Measurements from ENCODE around the gene AFF3.

AFF3 gene

GRCh38 chr2:99729104-99730025, 413.0 kb downstream of the AFF3 start:
- no peak for DNase-seq

- no peak for DNase-seq
These were observed 414.2 kb downstream of the AFF3 start for GRCh38 chr2:99728166-99728565.

- no peak for DNase-seq
These were observed 415.2 kb downstream of the AFF3 start for GRCh38 chr2:99727199-99727598.

- DNase-seq, result no peak
These were observed 415.7 kb downstream of the AFF3 start for GRCh38 chr2:99726691-99727090.

GRCh38 chr2:99725820-99726219, 416.6 kb downstream of the AFF3 start:
- no peak for DNase-seq

GRCh38 chr2:99722476-99722875, 419.9 kb downstream of the AFF3 start:
- no peak for DNase-seq

- DNase-seq, result no peak
These were observed 423.3 kb downstream of the AFF3 start for GRCh38 chr2:99719102-99719501.

GRCh38 chr2:99715956-99716355, 426.4 kb downstream of the AFF3 start:
- DNase-seq, result no peak

GRCh38 chr2:99714349-99714748, 428.0 kb downstream of the AFF3 start:
- DNase-seq, result no peak

- DNase-seq, result no peak
These were observed 431.2 kb downstream of the AFF3 start for GRCh38 chr2:99711144-99711543.

- DNase-seq, result no peak
These were observed 431.7 kb downstream of the AFF3 start for GRCh38 chr2:99710721-99711120.

GRCh38 chr2:99709229-99709628, 433.2 kb downstream of the AFF3 start:
- DNase-seq, result no peak

- no peak for DNase-seq
These were observed 434.2 kb downstream of the AFF3 start for GRCh38 chr2:99708231-99708630.

- no peak for DNase-seq
These were observed 434.8 kb downstream of the AFF3 start for GRCh38 chr2:99707592-99707991.

- DNase-seq, result no peak
These were observed 435.7 kb downstream of the AFF3 start for GRCh38 chr2:99706735-99707134.

GRCh38 chr2:99701503-99701902, 440.9 kb downstream of the AFF3 start:
- no peak for DNase-seq

GRCh38 chr2:99700482-99701398, 441.6 kb downstream of the AFF3 start:
- DNase-seq, result no peak

- DNase-seq, result no peak
These were observed 443.5 kb downstream of the AFF3 start for GRCh38 chr2:99698896-99699295.

- no peak for DNase-seq
These were observed 444.4 kb downstream of the AFF3 start for GRCh38 chr2:99697811-99698568.

- DNase-seq, result no peak
These were observed 446.5 kb downstream of the AFF3 start for GRCh38 chr2:99695944-99696253.

GRCh38 chr2:99695130-99695943, 447.1 kb downstream of the AFF3 start:
- DNase-seq, result no peak

GRCh38 chr2:99694331-99694730, 448.1 kb downstream of the AFF3 start:
- no peak for DNase-seq
